GM21526 (cell line): Measurements from ENCODE around the gene CCDC50.

Experiments used
- ATAC-seq: cut with Tn5 transposase; IDR thresholded peaks from one replicate; pipeline ENCODE4 v1.9.1; 2021; ENCODE audit warnings: moderate library complexity; ENCODE audit not compliant: unreplicated experiment, low FRiP score

The CCDC50 gene

DNA sequence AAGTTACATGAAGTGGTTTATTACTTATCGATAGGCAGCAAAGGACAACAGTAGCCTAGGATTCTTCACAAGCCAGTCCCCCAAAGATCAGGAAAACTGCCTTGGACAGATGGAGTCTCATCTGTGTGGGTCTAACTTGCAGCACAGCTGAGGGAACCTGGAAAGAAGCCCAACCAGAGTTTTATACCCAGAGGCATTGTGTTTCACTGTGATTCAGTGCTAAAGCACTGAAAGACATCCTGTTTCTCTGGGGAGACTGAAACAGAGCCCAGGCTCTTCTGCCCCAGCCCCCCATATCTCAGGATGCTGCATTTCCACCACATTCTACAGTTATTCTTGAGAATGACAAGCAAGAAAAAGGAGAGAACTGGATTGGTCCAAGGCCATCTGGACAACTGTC is 83.6 kb downstream of the CCDC50 start:
- ATAC-seq: no peak

DNA sequence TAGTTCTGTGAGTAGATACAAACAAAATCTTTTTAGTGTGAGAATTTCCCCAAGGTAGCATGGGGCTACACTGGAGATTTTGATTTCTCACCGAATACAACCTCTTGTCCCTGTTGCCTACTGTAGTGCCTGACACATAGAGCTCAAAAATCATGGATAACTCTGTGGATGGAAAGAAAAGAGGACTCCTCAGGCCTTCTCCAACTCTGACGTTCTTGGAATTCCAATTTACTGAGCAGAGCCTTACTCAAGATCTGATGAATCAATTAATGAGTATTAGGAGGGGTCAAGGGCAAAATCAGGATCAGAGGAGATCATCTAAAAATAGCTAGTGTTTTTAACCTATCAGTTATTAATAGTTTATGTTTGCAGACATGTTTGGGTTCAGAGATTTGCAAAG is 85.1 kb downstream of the CCDC50 start:
- no peak for ATAC-seq

DNA sequence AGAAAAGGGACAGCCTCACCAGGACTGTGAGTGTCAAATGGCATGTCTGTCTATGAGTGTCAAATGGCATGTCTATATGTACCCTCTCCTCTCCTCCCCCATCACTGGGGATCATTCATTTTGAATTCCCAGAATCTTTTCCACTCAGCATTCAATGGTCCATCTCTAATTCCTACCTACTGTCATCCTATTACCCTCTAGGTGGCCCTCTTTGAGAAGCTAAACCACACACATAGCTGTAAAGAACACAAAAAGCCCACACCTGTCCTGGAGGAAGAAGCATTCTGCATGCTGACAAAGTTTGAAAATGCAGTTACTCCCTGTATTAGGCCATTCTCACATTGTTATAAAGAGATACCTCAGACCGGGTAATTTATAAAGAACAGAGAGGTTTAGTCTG is 85.5 kb downstream of the CCDC50 start:
- ATAC-seq: no peak

- no peak for ATAC-seq
These were observed 86.4 kb downstream of the CCDC50 start for GRCh38 chr3:191415566-191415965.

- no peak for ATAC-seq
These were observed 88.2 kb downstream of the CCDC50 start for GRCh38 chr3:191417457-191417729.

DNA sequence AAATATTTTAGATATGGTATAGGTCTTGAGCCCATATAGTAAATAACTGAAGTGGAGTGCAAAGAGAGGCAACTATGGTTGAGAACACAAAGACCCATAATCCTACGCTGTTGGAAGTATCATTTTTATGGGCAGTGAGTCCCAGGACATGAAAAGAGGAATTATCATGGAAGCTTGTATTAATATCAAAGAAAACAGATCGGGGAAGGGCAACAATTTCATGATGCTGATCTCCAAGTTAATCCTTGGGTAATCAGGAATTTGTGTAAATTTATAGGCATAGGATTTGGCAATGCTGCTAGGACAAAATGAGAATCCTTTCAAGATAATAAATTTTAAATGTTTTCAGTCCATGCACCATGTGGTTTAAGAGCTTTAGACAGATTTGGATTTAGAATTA is 91.6 kb downstream of the CCDC50 start:
- ATAC-seq: no peak

GRCh38 chr3:191424881-191425280 is 95.7 kb downstream of the CCDC50 start:
- ATAC-seq: no peak

DNA sequence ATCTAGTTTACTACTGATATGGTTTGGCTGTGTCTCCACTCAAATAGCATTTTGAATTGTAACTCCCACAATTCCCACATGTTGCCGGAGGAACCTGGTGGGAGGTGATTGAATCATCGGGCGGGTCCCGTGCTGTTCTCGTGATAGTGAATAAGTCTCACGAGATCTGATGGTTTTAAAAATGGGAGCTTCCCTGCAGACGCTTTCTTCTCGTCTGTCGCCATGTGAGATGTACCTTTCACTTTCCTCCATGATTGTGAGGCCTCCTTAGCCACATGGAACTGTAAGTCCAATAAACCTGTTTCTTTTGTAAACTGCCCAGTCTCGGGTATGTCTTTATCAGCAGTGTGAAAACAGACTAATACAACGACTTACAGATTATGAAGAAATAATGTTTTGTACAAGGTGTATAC is 96.1 kb downstream of the CCDC50 start:
- ATAC-seq: no peak

- no peak for ATAC-seq
These were observed 97.1 kb downstream of the CCDC50 start for GRCh38 chr3:191426311-191426710.

DNA sequence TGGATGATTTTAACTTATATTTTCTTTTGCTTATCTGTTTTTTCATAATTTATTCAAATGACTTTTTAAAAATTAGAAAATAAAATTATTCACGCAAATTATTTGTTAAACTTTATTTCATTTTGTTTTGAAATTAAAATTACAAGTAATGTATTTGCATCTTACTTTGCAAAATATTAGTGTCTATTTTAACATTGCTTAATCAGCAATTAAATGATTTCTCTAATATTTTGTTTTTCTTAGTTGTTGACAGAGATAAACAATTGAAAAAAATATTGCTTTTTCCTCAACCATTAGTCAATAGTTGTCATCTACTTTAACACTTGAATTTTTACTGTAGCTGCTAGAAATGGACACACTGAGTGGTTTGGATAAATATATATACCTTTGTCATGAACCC is 99.0 kb downstream of the CCDC50 start:
- ATAC-seq: no peak

GRCh38 chr3:191430103-191430502 is 100.9 kb downstream of the CCDC50 start:
- ATAC-seq: no peak

- ATAC-seq: no peak
These were observed 102.1 kb downstream of the CCDC50 start for GRCh38 chr3:191431160-191431822.

DNA sequence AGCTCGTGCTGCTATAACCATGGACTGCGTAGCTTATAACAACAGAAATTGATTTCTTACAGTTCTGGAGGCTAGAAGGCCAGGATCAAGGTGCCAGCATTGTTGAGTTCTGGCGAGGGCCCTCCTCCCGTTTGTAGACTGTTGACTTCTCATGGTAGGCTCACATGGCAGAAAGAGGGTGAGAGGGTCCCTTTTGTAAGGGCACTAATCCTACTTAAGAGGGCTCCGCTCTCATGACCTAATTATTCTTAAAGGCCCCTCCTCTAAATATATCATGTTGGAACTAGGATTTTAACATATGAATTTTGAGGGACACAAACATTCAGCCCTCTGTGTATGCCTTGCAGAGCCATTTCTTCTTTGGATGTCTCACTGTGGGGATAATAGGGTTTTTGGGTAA is 103.0 kb downstream of the CCDC50 start:
- ATAC-seq: no peak

DNA sequence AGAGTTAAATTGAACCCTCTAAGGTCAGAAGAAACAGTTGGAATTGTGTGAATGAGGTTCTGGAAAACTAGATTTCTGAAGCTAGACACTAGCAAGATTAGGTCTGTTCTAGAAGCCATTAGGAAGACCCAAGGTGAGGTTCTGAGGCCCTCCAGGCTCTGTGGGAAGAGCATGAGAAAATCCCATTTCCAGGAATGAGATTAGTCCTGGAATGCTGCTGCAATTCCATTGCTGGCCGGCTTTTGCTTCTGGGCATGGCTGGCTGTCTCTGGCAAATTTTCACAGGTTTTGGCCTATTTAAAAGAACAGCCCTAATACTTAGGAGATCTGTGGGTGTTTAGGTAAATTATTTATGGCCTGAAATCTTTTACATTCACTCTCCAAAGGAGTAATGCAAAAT is 104.8 kb downstream of the CCDC50 start:
- ATAC-seq: no peak

DNA sequence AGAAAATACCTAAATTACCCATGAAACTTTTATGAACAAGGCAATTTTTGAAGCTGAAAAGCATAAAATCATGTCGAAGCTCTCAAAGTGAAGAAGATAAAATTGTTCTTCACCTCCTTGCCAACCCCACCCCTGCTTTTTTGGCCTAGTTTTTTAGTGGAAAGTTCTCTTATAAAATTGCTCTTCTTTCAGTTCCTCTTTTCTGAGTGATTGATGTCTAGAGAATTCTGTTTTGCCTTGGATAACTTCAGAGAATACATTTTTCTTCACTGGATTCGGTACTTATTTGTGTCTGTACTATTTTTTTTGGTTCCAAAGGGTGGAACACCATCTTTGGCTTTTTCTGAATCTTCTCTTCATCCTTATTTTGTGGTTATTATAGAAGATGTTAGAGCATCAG is 106.8 kb downstream of the CCDC50 start:
- no peak for ATAC-seq

DNA sequence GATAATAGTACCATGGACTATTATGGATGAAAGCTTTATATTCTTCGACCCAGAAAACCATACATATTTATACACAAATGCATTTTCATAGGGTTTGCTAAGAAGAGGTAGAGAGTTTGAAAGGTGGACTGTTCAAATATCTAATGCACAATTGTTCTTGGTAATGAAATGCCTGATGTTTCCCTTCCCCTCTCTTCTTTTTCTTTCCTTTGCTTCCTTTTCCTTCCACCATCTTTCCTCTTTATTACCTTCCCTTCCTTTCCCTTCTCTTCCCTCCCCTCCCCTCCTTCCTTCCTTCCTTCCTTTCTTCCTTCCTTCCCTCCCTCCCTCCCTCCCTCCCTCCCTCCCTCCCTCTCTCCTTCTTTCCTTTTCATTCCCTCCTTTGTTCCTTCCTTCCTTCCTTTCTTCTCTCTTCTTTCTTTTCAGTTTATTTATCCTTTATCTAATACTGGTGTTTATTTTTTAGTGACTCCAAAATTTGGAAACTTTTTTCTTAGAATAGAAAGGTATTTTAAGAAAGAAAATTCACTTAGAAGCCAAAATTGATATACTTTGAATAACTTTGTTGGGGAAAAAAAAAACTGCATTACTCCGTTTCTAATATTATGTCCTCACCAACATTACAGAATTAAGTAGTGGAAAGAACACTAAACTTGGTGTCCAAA is 109.1 kb downstream of the CCDC50 start:
- ATAC-seq: no peak

DNA sequence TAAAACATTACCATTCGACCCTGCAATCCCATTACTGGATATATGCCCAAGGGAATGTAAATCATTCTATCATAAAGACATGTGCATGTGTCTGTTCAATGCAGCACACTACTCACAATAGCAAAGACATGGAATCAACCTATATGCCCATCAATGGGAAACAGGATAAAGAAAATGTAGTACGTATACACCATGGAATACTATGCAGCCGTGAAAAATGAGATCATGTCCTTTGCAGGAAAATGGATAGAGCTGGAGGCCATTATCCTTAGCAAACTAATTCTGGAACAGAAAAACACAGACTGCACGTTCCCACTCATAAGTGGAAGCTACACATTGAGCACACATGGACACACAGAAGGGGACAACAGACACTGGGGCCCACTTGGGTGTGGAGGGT is 111.3 kb downstream of the CCDC50 start:
- ATAC-seq: no peak

GRCh38 chr3:191441687-191442086 is 112.5 kb downstream of the CCDC50 start:
- no peak for ATAC-seq

GRCh38 chr3:191444569-191444968 is 115.4 kb downstream of the CCDC50 start:
- no peak for ATAC-seq
